ENCODE data around the gene SPPL3. TPM values are rescaled to one million over a fixed set of nuclear protein-coding genes. Genes with fewer than 3 reads are reported as not detected.

The SPPL3 gene
- total RNA-seq, 1 experiment from 2014 or later = 51.1 TPM

DNA sequence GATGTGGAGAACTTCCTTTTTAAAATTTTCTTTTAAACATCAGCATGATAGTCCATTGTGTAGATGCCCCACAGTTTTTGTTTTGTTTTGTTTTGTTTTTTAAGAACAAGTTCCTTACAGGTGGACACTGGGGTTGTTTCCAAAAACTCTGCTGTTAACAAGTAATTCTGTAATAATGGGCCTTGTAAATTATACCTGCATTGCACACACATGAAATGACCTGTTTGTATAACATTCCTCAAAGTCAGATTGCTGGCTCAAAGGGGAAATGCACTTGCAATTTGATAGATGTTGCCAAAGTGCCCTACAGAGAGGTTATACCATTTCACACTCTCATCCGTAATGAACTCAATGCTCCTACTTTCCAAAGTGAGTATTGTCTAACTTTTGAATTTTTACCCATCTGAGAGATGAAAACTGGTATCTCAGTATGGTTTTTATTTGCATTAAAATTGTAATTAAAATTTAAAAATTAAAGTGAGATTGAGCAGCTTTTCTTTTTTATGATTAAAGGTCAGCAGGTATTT lies 89.2 kb downstream of the SPPL3 start:
- no peaks in the 10 kb centered on the region; the same call in 1 of the 2 replicates for H3K36me3 ChIP-seq (ENCODE audit: control insufficient read depth, insufficient read depth, low read length)
- no peak for DNase-seq (ENCODE audit: low read depth, low spot score)
- TF ChIP-seq, protein P1, sequence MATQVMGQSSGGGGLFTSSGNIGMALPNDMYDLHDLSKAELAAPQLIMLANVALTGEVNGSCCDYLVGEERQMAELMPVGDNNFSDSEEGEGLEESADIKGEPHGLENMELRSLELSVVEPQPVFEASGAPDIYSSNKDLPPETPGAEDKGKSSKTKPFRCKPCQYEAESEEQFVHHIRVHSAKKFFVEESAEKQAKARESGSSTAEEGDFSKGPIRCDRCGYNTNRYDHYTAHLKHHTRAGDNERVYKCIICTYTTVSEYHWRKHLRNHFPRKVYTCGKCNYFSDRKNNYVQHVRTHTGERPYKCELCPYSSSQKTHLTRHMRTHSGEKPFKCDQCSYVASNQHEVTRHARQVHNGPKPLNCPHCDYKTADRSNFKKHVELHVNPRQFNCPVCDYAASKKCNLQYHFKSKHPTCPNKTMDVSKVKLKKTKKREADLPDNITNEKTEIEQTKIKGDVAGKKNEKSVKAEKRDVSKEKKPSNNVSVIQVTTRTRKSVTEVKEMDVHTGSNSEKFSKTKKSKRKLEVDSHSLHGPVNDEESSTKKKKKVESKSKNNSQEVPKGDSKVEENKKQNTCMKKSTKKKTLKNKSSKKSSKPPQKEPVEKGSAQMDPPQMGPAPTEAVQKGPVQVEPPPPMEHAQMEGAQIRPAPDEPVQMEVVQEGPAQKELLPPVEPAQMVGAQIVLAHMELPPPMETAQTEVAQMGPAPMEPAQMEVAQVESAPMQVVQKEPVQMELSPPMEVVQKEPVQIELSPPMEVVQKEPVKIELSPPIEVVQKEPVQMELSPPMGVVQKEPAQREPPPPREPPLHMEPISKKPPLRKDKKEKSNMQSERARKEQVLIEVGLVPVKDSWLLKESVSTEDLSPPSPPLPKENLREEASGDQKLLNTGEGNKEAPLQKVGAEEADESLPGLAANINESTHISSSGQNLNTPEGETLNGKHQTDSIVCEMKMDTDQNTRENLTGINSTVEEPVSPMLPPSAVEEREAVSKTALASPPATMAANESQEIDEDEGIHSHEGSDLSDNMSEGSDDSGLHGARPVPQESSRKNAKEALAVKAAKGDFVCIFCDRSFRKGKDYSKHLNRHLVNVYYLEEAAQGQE (IDR thresholded peaks at IDR 0.05; ENCODE audit: insufficient read depth in 1 of 2, low read depth in 2 of 2, low read length in 1 of 2) = no peak
- TF ChIP-seq, protein P2, sequence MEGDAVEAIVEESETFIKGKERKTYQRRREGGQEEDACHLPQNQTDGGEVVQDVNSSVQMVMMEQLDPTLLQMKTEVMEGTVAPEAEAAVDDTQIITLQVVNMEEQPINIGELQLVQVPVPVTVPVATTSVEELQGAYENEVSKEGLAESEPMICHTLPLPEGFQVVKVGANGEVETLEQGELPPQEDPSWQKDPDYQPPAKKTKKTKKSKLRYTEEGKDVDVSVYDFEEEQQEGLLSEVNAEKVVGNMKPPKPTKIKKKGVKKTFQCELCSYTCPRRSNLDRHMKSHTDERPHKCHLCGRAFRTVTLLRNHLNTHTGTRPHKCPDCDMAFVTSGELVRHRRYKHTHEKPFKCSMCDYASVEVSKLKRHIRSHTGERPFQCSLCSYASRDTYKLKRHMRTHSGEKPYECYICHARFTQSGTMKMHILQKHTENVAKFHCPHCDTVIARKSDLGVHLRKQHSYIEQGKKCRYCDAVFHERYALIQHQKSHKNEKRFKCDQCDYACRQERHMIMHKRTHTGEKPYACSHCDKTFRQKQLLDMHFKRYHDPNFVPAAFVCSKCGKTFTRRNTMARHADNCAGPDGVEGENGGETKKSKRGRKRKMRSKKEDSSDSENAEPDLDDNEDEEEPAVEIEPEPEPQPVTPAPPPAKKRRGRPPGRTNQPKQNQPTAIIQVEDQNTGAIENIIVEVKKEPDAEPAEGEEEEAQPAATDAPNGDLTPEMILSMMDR (IDR thresholded peaks at IDR 0.05) = no peak; the same call in 1 of the 2 replicates
- TF ChIP-seq TCF7L2 (IDR thresholded peaks at IDR 0.05; ENCODE audit: low read depth, low read length) (no peak), SIN3A (IDR thresholded peaks at IDR 0.05; ENCODE audit: borderline replicate concordance, insufficient read depth, low read depth, low read length) (no peak), POLR2AphosphoS5 (IDR thresholded peaks at IDR 0.05; ENCODE audit: low read depth, low read length) (no peak)
- no peaks in the 10 kb centered on the region; the same call in 1 of the 2 replicates for H3K4me1 ChIP-seq (ENCODE audit: control insufficient read depth, insufficient read depth, low read length)
- in situ Hi-C loops (cut with HindIII; ENCODE audit: low pct_unique_long_range_greater_than_20kb, low sequenced_read_pairs) (no loop called here), intact Hi-C loops (cut with micrococcal nuclease; ENCODE audit: unreplicated experiment) (no loop called here)
- ATAC-seq = no peak
- no peak overlapping the region for H3K27ac ChIP-seq (ENCODE audit: low read length)
- H3K4me3 ChIP-seq (ENCODE audit: low read depth in 2 of 2, low read length in 2 of 2) = no peak overlapping the region
- BruUV-seq (replicated peaks) = no TSS peak
- ChIA-PET POLR2A (no interaction called here), CTCF (interaction anchor here (0.7 kb wide), 1 partner anchor 300 kb away, joined by 3 read pairs; no protein-coding TSS in a partner anchor)
- no peaks in the 10 kb centered on the region for H3K9me3 ChIP-seq (ENCODE audit: control insufficient read depth, insufficient read depth, low read depth, low read length)
- no peaks in the 10 kb centered on the region for H3K27me3 ChIP-seq (ENCODE audit: control insufficient read depth, insufficient read depth, low read length)

DNA sequence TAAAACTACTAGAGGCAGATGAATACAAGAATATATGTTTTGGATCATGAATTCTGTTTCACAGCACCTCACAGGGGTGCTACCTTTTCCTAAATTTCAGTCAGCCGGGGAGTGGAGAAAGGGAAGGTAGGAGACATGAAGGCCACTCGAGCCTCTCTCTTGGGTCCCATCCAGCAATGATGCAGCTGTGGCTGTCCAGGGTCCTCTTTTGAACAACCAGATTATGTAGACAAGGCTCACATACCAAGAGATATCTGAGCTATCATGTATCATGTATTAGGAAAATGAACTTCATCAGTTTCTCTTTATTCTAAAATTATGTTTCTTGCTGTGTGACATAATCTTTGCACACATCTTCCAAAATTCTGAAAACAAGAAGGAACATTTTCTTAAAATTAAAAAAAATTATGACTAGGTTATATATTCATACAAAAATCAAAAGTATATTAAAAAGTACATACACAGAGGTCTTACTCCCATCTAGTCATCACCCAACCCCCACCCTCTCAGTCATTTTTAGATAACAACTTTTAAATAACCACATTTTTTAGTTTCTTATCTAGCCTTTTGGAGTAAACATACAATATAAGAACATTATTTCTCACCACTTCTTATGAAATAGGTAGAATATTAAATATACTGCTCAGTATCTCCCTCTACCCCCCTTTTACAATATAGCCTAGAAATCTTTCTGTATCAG lies 89.8 kb downstream of the SPPL3 start:
- ATAC-seq = no peak

More for the DNA sequence above, 89.8 kb downstream of the SPPL3 start:
- Histone ChIP-seq H3K27me3 (ENCODE audit: control insufficient read depth, insufficient read depth, low read length) (no peaks in the 10 kb centered on the region), H3K4me3 (ENCODE audit: low read depth in 2 of 2, low read length in 2 of 2) (no peak overlapping the region), H3K27ac (ENCODE audit: low read length) (no peak overlapping the region), H3K9me3 (ENCODE audit: control insufficient read depth, insufficient read depth, low read depth, low read length) (no peaks in the 10 kb centered on the region), H3K36me3 (ENCODE audit: control insufficient read depth, insufficient read depth, low read length) (no peaks in the 10 kb centered on the region; the same call in 1 of the 2 replicates), H3K4me1 (ENCODE audit: control insufficient read depth, insufficient read depth, low read length) (no peaks in the 10 kb centered on the region; the same call in 1 of the 2 replicates)
- in situ Hi-C loops (cut with HindIII; ENCODE audit: low pct_unique_long_range_greater_than_20kb, low sequenced_read_pairs) = no loop called here
- TF ChIP-seq SIN3A (IDR thresholded peaks at IDR 0.05; ENCODE audit: borderline replicate concordance, insufficient read depth, low read depth, low read length) = no peak
- TF ChIP-seq, protein P1 (IDR thresholded peaks at IDR 0.05; ENCODE audit: insufficient read depth in 1 of 2, low read depth in 2 of 2, low read length in 1 of 2) = no peak
- TF ChIP-seq, protein P2 (IDR thresholded peaks at IDR 0.05) = no peak
- TF ChIP-seq TCF7L2 (IDR thresholded peaks at IDR 0.05; ENCODE audit: low read depth, low read length) = no peak
- TF ChIP-seq POLR2AphosphoS5 (IDR thresholded peaks at IDR 0.05; ENCODE audit: low read depth, low read length) = no peak
- CTCF ChIA-PET = no interaction called here
- POLR2A ChIA-PET = no interaction called here
- no TSS peak for BruUV-seq (replicated peaks)
- no peak for DNase-seq (ENCODE audit: low read depth, low spot score)
- intact Hi-C loops (cut with micrococcal nuclease; ENCODE audit: unreplicated experiment) = no loop called here
